Keratinocyte (primary cell): ENCODE results near the gene HIGD1C. TPM values are rescaled to one million over a fixed set of nuclear protein-coding genes. Genes with fewer than 3 reads are reported as not detected.

Source experiments
- DNase-seq: peaks from one replicate; pipeline ENCODE4 v3.0.0-alpha.2; 2011; ENCODE audit warnings: low read depth, missing footprints, low spot score
- FAIRE-seq: peaks from 2 replicates; lab custom pipeline; 2011; peaks lifted over from hg19 to GRCh38; lab: Jason Lieb, UNC
- H2AFZ ChIP-seq: 2 replicates; pipeline ENCODE4 v1.6.0; 2012; ENCODE audit warnings: low read length, control low read depth, inconsistent platforms; ENCODE audit not compliant: control insufficient read depth
- H3K27ac ChIP-seq: 2 replicates; pipeline ENCODE4 v1.5.1; 2011; ENCODE audit warnings: low read length; ENCODE audit not compliant: control insufficient read depth, insufficient read depth
- H3K27me3 ChIP-seq: 3 replicates; pipeline ENCODE4 v1.6.0; 2011; ENCODE audit warnings: low read length; ENCODE audit not compliant: control insufficient read depth, insufficient read depth; ENCODE audit errors: extremely low read depth
- H3K36me3 ChIP-seq, 2 experiments: 2 replicates in 1 of 2; 3 replicates in 1 of 2; pipeline ENCODE4 v1.5.1; 2011; ENCODE audit warnings: low read length in 2 of 2, mild to moderate bottlenecking in 1 of 2; ENCODE audit not compliant: control insufficient read depth in 2 of 2, insufficient read depth in 2 of 2; ENCODE audit errors: extremely low read depth in 1 of 2
- H3K4me1 ChIP-seq: 3 replicates; pipeline ENCODE4 v1.5.1; 2011; ENCODE audit warnings: low read length; ENCODE audit not compliant: control insufficient read depth, insufficient read depth; ENCODE audit errors: extremely low read depth
- H3K4me2 ChIP-seq: 3 replicates; pipeline ENCODE4 v1.6.0; 2011; ENCODE audit warnings: low read depth, low read length; ENCODE audit not compliant: control insufficient read depth, insufficient read depth; ENCODE audit errors: extremely low read depth
- H3K4me3 ChIP-seq, 3 experiments: fragments of 200-600 bp in 1 of 3; sonication (generic) in 1 of 3; 2 replicates in 2 of 3; 3 replicates in 1 of 3; pipeline ENCODE4 v1.5.1; 2011 to 2016; ENCODE audit warnings: low read length in 3 of 3, mild to moderate bottlenecking in 3 of 3, control low read depth in 2 of 3, inconsistent platforms in 1 of 3, low read depth in 1 of 3, mixed read lengths in 1 of 3, mixed run types in 1 of 3, moderate library complexity in 1 of 3; ENCODE audit not compliant: control insufficient read depth in 2 of 3, insufficient read depth in 2 of 3; ENCODE audit errors: extremely low read depth in 1 of 3
- H3K79me2 ChIP-seq: 2 replicates; pipeline ENCODE4 v1.6.0; 2012; ENCODE audit warnings: low read length; ENCODE audit not compliant: control insufficient read depth, insufficient read depth
- H3K9ac ChIP-seq: 3 replicates; pipeline ENCODE4 v1.6.0; 2011; ENCODE audit warnings: low read length; ENCODE audit not compliant: control insufficient read depth, insufficient read depth; ENCODE audit errors: extremely low read depth
- H3K9me1 ChIP-seq: 3 replicates; pipeline ENCODE4 v1.6.0; 2011; ENCODE audit warnings: low read length; ENCODE audit not compliant: control insufficient read depth, insufficient read depth; ENCODE audit errors: extremely low read depth
- H3K9me3 ChIP-seq: 2 replicates; pipeline ENCODE4 v1.5.1; 2012; ENCODE audit warnings: low read depth, low read length; ENCODE audit not compliant: control insufficient read depth
- H4K20me1 ChIP-seq: 3 replicates; pipeline ENCODE4 v1.6.0; 2011; ENCODE audit warnings: low read length; ENCODE audit not compliant: control insufficient read depth, insufficient read depth; ENCODE audit errors: extremely low read depth
- CTCF ChIP-seq, 3 experiments: IDR thresholded peaks in 1 of 3; conservative IDR thresholded peaks in 1 of 3; optimal IDR thresholded peaks in 1 of 3; 2 replicates in 2 of 3; 3 replicates in 1 of 3; pipeline versions ENCODE3 to v1.5.1; 2011; ENCODE audit warnings: low read length in 3 of 3, mild to moderate bottlenecking in 3 of 3, moderate library complexity in 2 of 3, control low read depth in 1 of 3, inconsistent platforms in 1 of 3; ENCODE audit not compliant: insufficient read depth in 2 of 3; ENCODE audit errors: extremely low read depth in 1 of 3
- EZH2 ChIP-seq: IDR thresholded peaks from one replicate; pipeline ENCODE4 v1.6.1; 2012; ENCODE audit warnings: inconsistent platforms, mild to moderate bottlenecking, low read length, moderate library complexity
- dilution Hi-C: fragments of 300-500 bp; cut with MboI; formaldehyde crosslinking; loops from one replicate; pipeline ENCODE4 v1.7.0; 2020; ENCODE audit warnings: low sequenced_read_pairs; ENCODE audit not compliant: extremely low pct_ligation_motif_present
- polyA plus RNA-seq, 5 experiments: library from polyadenylated mRNA; depleted of rRNA in 3 of 5; stranded (reverse) in 3 of 5; stranded (forward) in 1 of 5; unstranded in 1 of 5; fragments of >200 nt; gene quantifications; 1 replicate in 1 of 5; 2 replicates in 3 of 5; 3 replicates in 1 of 5; pipeline versions ENCODE4 v1.2.1 to v1.2.3, GENCODE V29; 2011 to 2012; ENCODE audit warnings: missing spikeins in 2 of 5, low read depth in 1 of 5, low replicate concordance in 1 of 5

Gene HIGD1C
- polyA plus RNA-seq, 1 donor (not counting 4 experiments of a cell fraction or from before 2014, with no cell fraction given): not detected

GRCh38 chr12:50925342-50925651 is 27.0 kb upstream of the HIGD1C start:
- Histone ChIP-seq H3K9me1 (peaks cover 3% of the 10 kb centered on the region), H3K36me3 (no peaks in the 10 kb centered on the region), H4K20me1 (no peaks in the 10 kb centered on the region), H3K4me1 (peaks cover 45% of the 10 kb centered on the region), H3K4me3 (peak overlapping the region; percentile 17 to 74 (median 68)), H3K4me2 (peak overlapping the region; percentile 88), H3K27me3 (no peaks in the 10 kb centered on the region), H2AFZ (peak overlapping the region; percentile 83), H3K9me3 (no peaks in the 10 kb centered on the region), H3K27ac (no peak overlapping the region), H3K9ac (peak overlapping the region; percentile 30), H3K79me2 (no peaks in the 10 kb centered on the region)
- TF ChIP-seq EZH2: no peak
- TF ChIP-seq CTCF (optimal IDR thresholded peaks at IDR 0.05 in 1 of 3, IDR thresholded peaks at IDR 0.05 in 1 of 3, conservative IDR thresholded peaks at IDR 0.05 in 1 of 3; ENCODE audit: extremely low read depth in 1 of 3, insufficient read depth in 2 of 3, low read length in 3 of 3): no peak
- FAIRE-seq (no peak), DNase-seq (no peak)
- dilution Hi-C loops: no loop called here

GRCh38 chr12:50925920-50926319 is 26.4 kb upstream of the HIGD1C start:
- Histone ChIP-seq H3K36me3 (no peaks in the 10 kb centered on the region), H3K4me2 (peak overlapping the region; percentile 88), H3K4me3 (peak overlapping the region in 1 of 3 experiments; percentile 6), H3K9ac (no peak overlapping the region), H2AFZ (no peak overlapping the region), H3K27me3 (no peaks in the 10 kb centered on the region), H3K4me1 (peaks cover 45% of the 10 kb centered on the region), H3K79me2 (no peaks in the 10 kb centered on the region), H3K9me1 (peaks cover 3% of the 10 kb centered on the region), H4K20me1 (no peaks in the 10 kb centered on the region), H3K9me3 (no peaks in the 10 kb centered on the region), H3K27ac (no peak overlapping the region)
- no peak for DNase-seq
- no peak for TF ChIP-seq CTCF (optimal IDR thresholded peaks at IDR 0.05 in 1 of 3, IDR thresholded peaks at IDR 0.05 in 1 of 3, conservative IDR thresholded peaks at IDR 0.05 in 1 of 3; ENCODE audit: extremely low read depth in 1 of 3, insufficient read depth in 2 of 3, low read length in 3 of 3)
- TF ChIP-seq EZH2: no peak
- FAIRE-seq: no peak
- dilution Hi-C loops: no loop called here
